ENCODE results near the gene ENTPD1. TPM values are rescaled to one million over a fixed set of nuclear protein-coding genes. Genes with fewer than 3 reads are reported as not detected.

Gene ENTPD1
- total and polyA plus RNA-seq, 10 of the 15 experiments (the other 5 are each of a cell fraction or from before 2014, with no cell fraction given), result 110 to 413 (median 161) TPM

DNA sequence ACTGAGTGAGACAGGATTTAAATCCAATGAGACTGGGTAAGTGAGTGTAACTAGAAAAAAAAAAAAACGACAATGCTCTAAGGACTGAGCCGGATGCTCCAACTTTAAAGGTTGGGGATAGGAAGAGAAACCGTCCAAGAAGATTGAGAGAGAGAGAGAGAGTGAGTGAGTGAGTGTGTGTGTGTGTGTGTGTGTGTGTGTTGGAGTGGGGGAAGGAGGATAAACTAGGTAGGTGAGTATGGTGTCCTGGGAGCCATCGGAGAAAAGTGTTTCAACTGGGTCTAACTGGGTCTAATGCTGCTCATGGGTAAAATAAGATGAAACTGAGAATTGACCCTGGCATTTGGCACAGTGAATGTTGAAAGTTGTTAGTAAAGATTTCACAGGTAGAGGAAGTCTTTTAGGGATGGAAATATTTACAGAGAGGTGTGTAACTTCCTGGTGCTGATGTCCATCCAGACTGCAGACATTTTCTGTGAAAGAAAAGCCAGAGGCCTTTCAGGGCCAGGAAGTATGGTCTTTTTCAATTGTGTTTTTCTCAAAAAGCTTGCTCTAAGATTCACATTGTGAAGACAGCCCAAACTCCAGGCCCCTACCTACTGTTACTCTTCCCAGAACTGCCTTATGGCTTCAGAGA is 14.2 kb downstream of the ENTPD1 start (continued):
- no peak for TF ChIP-seq TARDBP (IDR thresholded peaks at IDR 0.05; ENCODE audit: borderline replicate concordance)
- TF ChIP-seq RBBP5 (conservative IDR thresholded peaks at IDR 0.05), result no peak
- TF ChIP-seq, protein P1, sequence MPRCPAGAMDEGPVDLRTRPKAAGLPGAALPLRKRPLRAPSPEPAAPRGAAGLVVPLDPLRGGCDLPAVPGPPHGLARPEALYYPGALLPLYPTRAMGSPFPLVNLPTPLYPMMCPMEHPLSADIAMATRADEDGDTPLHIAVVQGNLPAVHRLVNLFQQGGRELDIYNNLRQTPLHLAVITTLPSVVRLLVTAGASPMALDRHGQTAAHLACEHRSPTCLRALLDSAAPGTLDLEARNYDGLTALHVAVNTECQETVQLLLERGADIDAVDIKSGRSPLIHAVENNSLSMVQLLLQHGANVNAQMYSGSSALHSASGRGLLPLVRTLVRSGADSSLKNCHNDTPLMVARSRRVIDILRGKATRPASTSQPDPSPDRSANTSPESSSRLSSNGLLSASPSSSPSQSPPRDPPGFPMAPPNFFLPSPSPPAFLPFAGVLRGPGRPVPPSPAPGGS (IDR thresholded peaks at IDR 0.05; ENCODE audit: borderline replicate concordance, insufficient read depth, low read depth, low read length, poor library complexity, severe bottlenecking), result no peak
- TF ChIP-seq MTA2 (IDR thresholded peaks at IDR 0.05; ENCODE audit: low read depth), result no peak
- TF ChIP-seq, protein P2, sequence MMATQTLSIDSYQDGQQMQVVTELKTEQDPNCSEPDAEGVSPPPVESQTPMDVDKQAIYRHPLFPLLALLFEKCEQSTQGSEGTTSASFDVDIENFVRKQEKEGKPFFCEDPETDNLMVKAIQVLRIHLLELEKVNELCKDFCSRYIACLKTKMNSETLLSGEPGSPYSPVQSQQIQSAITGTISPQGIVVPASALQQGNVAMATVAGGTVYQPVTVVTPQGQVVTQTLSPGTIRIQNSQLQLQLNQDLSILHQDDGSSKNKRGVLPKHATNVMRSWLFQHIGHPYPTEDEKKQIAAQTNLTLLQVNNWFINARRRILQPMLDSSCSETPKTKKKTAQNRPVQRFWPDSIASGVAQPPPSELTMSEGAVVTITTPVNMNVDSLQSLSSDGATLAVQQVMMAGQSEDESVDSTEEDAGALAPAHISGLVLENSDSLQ (IDR thresholded peaks at IDR 0.05), result no peak
- TF ChIP-seq FOXK2 (IDR thresholded peaks at IDR 0.05), result no peak
- TF ChIP-seq NFYB (IDR thresholded peaks at IDR 0.05; ENCODE audit: insufficient read depth, low read depth, low read length), result no peak
- no peak for TF ChIP-seq ZNF274 (IDR thresholded peaks at IDR 0.05; ENCODE audit: insufficient read depth, insufficient read length)
- TF ChIP-seq SMAD1 (IDR thresholded peaks at IDR 0.05; ENCODE audit: low read depth, partially characterized antibody), result no peak
- TF ChIP-seq, protein P3, sequence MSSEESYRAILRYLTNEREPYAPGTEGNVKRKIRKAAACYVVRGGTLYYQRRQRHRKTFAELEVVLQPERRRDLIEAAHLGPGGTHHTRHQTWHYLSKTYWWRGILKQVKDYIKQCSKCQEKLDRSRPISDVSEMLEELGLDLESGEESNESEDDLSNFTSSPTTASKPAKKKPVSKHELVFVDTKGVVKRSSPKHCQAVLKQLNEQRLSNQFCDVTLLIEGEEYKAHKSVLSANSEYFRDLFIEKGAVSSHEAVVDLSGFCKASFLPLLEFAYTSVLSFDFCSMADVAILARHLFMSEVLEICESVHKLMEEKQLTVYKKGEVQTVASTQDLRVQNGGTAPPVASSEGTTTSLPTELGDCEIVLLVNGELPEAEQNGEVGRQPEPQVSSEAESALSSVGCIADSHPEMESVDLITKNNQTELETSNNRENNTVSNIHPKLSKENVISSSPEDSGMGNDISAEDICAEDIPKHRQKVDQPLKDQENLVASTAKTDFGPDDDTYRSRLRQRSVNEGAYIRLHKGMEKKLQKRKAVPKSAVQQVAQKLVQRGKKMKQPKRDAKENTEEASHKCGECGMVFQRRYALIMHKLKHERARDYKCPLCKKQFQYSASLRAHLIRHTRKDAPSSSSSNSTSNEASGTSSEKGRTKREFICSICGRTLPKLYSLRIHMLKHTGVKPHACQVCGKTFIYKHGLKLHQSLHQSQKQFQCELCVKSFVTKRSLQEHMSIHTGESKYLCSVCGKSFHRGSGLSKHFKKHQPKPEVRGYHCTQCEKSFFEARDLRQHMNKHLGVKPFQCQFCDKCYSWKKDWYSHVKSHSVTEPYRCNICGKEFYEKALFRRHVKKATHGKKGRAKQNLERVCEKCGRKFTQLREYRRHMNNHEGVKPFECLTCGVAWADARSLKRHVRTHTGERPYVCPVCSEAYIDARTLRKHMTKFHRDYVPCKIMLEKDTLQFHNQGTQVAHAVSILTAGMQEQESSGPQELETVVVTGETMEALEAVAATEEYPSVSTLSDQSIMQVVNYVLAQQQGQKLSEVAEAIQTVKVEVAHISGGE (CRISPR knock-in tag; IDR thresholded peaks at IDR 0.05), result no peak
- no peak for TF ChIP-seq YY1 (IDR thresholded peaks at IDR 0.05; ENCODE audit: low read depth, low read length)
